NT2/D1 (cell line): ENCODE results near the gene TFG.

ENCODE experiments used
- SUZ12 ChIP-seq: IDR thresholded peaks from 2 replicates; pipeline ENCODE4 v1.6.1; 2011; ENCODE audit not compliant: insufficient read length, insufficient read depth; ENCODE audit errors: extremely low read depth
- YY1 ChIP-seq: IDR thresholded peaks from 2 replicates; pipeline ENCODE4 v1.6.1; 2011; ENCODE audit not compliant: insufficient read length, insufficient read depth
- ZNF274 ChIP-seq: IDR thresholded peaks from 2 replicates; pipeline ENCODE4 v1.6.1; 2011; ENCODE audit warnings: mild to moderate bottlenecking, low read depth, low read length

GRCh38 chr3:100693225-100693624 lies 16.1 kb upstream of the TFG start:
- TF ChIP-seq SUZ12, result no peak
- no peak for TF ChIP-seq YY1
- no peak for TF ChIP-seq ZNF274
